NCI-H345 (cell line): ENCODE results near the gene HPCAL4.

ENCODE experiments used
- DNase-seq: peaks from one replicate; lab custom pipeline; 2025; lab: John Stamatoyannopoulos, UW

Gene HPCAL4

GRCh38 chr1:39691383-39692151 lies at the start of gene HPCAL4:
TSS of gene HPCAL4 (minus strand) at chr1:39691433. CDS start at chr1:39684603, 6,830 bp downstream.
- DNase-seq = peak; percentile 84

GRCh38 chr1:39738622-39739366 lies 47.6 kb upstream of the HPCAL4 start, which contains the start of gene PPIE:
TSS of gene PPIE (plus strand) at chr1:39738882. CDS start at chr1:39738901, 19 bp downstream.
- DNase-seq = peak; percentile 96

- no peak for DNase-seq
These were observed 46.4 kb upstream of the HPCAL4 start for GRCh38 chr1:39737546-39738169.

GRCh38 chr1:39735731-39736130 lies 44.5 kb upstream of the HPCAL4 start:
- no peak for DNase-seq

- DNase-seq = no peak
These were observed 41.9 kb upstream of the HPCAL4 start for GRCh38 chr1:39733161-39733560.

GRCh38 chr1:39732730-39733129 lies 41.5 kb upstream of the HPCAL4 start:
- no peak for DNase-seq

GRCh38 chr1:39729842-39730241 lies 38.6 kb upstream of the HPCAL4 start:
- no peak for DNase-seq

GRCh38 chr1:39729030-39729429 lies 37.8 kb upstream of the HPCAL4 start:
- DNase-seq = no peak

GRCh38 chr1:39727932-39728317 lies 36.7 kb upstream of the HPCAL4 start:
- DNase-seq = no peak

- DNase-seq = no peak
These were observed 36.1 kb upstream of the HPCAL4 start for GRCh38 chr1:39727221-39727931.

- no peak for DNase-seq
These were observed 35.4 kb upstream of the HPCAL4 start for GRCh38 chr1:39726600-39726999.

- no peak for DNase-seq
These were observed 31.3 kb upstream of the HPCAL4 start for GRCh38 chr1:39722495-39722894.

- DNase-seq = no peak
These were observed 30.4 kb upstream of the HPCAL4 start for GRCh38 chr1:39721664-39722063.

- DNase-seq = peak; percentile 70
These were observed 29.1 kb upstream of the HPCAL4 start for GRCh38 chr1:39720094-39720999.

- DNase-seq = no peak
These were observed 26.6 kb upstream of the HPCAL4 start for GRCh38 chr1:39717809-39718208.

GRCh38 chr1:39713557-39713956 lies 22.3 kb upstream of the HPCAL4 start:
- no peak for DNase-seq

GRCh38 chr1:39711966-39712340 lies 20.7 kb upstream of the HPCAL4 start:
- DNase-seq = no peak

GRCh38 chr1:39711104-39711965 lies 20.1 kb upstream of the HPCAL4 start:
- no peak for DNase-seq

GRCh38 chr1:39707506-39707905 lies 16.3 kb upstream of the HPCAL4 start:
- no peak for DNase-seq

GRCh38 chr1:39704757-39705156 lies 13.5 kb upstream of the HPCAL4 start:
- DNase-seq = no peak
